ENCODE results near the gene GFPT2. TPM values are rescaled to one million over a fixed set of nuclear protein-coding genes. Genes with fewer than 3 reads are reported as not detected.

Gene GFPT2
- total RNA-seq, 1 donor from 2014 or later = 20.4 TPM

- Histone ChIP-seq H3K36me3 (no peaks in the 10 kb centered on the region), H3K27me3 (no peaks in the 10 kb centered on the region), H3K27ac (no peak overlapping the region), H3K9me3 (no peaks in the 10 kb centered on the region), H3K4me1 (peaks cover 6% of the 10 kb centered on the region), H3K4me3 (no peak overlapping the region)
- intact Hi-C loops (cut with DNase I) = no loop called here
- DNase-seq (no peak), ATAC-seq (peak; percentile 52)
- TF ChIP-seq, protein P1, sequence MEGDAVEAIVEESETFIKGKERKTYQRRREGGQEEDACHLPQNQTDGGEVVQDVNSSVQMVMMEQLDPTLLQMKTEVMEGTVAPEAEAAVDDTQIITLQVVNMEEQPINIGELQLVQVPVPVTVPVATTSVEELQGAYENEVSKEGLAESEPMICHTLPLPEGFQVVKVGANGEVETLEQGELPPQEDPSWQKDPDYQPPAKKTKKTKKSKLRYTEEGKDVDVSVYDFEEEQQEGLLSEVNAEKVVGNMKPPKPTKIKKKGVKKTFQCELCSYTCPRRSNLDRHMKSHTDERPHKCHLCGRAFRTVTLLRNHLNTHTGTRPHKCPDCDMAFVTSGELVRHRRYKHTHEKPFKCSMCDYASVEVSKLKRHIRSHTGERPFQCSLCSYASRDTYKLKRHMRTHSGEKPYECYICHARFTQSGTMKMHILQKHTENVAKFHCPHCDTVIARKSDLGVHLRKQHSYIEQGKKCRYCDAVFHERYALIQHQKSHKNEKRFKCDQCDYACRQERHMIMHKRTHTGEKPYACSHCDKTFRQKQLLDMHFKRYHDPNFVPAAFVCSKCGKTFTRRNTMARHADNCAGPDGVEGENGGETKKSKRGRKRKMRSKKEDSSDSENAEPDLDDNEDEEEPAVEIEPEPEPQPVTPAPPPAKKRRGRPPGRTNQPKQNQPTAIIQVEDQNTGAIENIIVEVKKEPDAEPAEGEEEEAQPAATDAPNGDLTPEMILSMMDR (IDR thresholded peaks at IDR 0.05) = no peak
Measured at GRCh38 chr5:180343831-180344695, 9.1 kb downstream of the GFPT2 start.

DNA sequence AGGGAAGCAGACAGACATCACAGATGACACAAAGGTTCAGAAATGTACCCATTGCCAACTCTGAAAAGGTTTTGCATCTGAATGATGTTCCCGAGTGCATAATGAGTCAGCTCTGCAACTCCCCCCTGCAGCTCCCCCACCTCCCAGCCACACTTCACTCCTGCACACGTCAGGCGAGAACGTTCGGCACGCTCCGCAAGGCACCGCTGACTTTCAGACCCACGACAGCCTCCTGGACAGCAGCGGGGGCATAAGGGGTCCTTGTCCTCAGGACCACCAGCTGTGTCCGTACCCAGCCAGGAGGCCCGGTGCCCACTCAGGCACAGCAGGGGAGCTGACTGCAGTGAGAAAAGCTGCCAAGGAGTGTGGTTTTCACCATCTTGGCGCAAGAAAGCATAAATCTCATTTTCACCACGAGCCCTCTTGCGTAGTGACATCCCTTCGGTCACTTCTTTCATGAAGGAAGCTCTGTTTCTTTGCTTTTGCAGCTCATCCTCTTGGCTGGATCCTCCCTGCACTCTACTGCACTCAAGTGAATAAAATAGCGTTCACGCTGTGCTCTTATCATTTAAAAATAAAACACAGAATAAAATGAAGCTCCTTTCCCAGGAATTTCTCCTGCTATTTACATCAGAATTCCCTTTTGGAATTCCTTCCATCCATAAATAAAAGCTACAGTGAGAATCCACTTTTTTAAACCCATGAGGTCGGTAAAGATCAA, 9.9 kb downstream of the GFPT2 start:
- Histone ChIP-seq H3K36me3 (no peaks in the 10 kb centered on the region), H3K4me3 (no peak overlapping the region), H3K9me3 (no peaks in the 10 kb centered on the region), H3K27me3 (no peaks in the 10 kb centered on the region), H3K4me1 (peaks cover 6% of the 10 kb centered on the region), H3K27ac (no peak overlapping the region)
- no peak for DNase-seq
- no peak for ATAC-seq
- TF ChIP-seq, protein P1 (IDR thresholded peaks at IDR 0.05) = no peak
- intact Hi-C loops (cut with DNase I) = no loop called here

GRCh38 chr5:180341595-180341994, 11.5 kb downstream of the GFPT2 start:
- intact Hi-C loops (cut with DNase I) = no loop called here
- Histone ChIP-seq H3K9me3 (no peaks in the 10 kb centered on the region), H3K4me3 (no peak overlapping the region), H3K36me3 (no peaks in the 10 kb centered on the region), H3K4me1 (peaks cover 6% of the 10 kb centered on the region), H3K27ac (no peak overlapping the region), H3K27me3 (no peaks in the 10 kb centered on the region)
- ATAC-seq (no peak), DNase-seq (no peak)
- TF ChIP-seq, protein P1 (IDR thresholded peaks at IDR 0.05) = no peak

DNA sequence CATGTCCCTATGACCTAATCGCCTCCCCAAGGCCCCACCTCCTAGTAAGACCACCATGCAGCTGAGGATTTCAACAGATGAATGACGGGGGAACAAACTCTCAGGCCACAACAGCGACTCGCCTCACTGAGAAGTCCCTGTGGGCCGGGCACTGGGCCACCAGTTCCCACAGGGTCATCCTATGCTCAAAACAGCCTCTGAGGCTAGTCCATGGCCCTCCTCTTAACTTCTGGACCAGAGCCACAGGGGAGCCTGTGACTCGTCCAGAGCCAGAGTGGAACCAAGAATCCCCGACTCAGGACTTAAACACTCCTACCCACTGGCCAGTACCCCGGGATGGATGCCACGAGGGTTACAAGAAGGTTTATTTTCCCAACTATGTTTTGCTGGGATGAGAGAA, 12.3 kb downstream of the GFPT2 start:
- no peaks in the 10 kb centered on the region for H3K27me3 ChIP-seq
- no peak for DNase-seq
- no peak for ATAC-seq
- H3K36me3 ChIP-seq = no peaks in the 10 kb centered on the region
- no peak overlapping the region for H3K27ac ChIP-seq
- no peaks in the 10 kb centered on the region for H3K9me3 ChIP-seq
- intact Hi-C loops (cut with DNase I) = no loop called here
- no peak overlapping the region for H3K4me3 ChIP-seq
- TF ChIP-seq, protein P1 (IDR thresholded peaks at IDR 0.05) = no peak
- H3K4me1 ChIP-seq = peaks cover 6% of the 10 kb centered on the region

DNA sequence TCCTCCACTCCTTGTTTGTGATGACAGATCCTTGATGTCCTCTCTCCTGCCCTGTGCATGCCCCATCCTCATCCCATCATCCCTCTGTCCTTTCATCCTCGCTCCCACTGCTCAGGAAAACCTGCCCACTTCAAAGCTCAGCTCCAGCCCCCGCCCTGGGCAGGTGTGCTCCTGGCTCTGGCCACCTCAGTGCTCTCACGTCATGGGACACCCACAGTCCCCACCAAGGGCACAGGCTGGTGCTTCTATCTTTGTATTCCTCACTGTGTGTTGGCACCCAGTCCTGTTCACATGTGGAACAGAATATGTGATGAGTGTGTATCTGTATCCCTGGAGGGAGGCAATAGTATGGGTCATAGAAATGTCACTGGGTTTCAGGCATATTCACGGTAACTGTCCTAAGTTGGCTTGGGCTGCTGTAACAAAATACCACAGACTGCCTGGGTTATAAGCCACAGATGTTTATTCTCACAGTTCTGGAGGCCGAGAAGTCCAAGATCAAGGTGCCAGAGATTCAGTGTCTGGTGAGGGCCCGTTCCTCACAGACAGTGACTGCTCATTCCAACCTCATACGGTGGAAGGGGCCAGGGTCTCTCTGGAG, 13.5 kb downstream of the GFPT2 start:
- Histone ChIP-seq H3K4me3 (no peak overlapping the region), H3K9me3 (no peaks in the 10 kb centered on the region), H3K36me3 (no peaks in the 10 kb centered on the region), H3K27me3 (no peaks in the 10 kb centered on the region), H3K27ac (no peak overlapping the region), H3K4me1 (peaks cover 6% of the 10 kb centered on the region)
- DNase-seq (no peak), ATAC-seq (no peak)
- TF ChIP-seq, protein P1 (IDR thresholded peaks at IDR 0.05) = no peak
- intact Hi-C loops (cut with DNase I) = no loop called here

All from upper lobe of right lung (tissue), 1 donor.